BJ (cell line): ENCODE measurements around the gene ZBTB26. TPM values are rescaled to one million over a fixed set of nuclear protein-coding genes. Genes with fewer than 3 reads are reported as not detected.

ENCODE experiments used
- CTCF ChIA-PET: fragments of 350-600 bp; formaldehyde crosslinking; extraction: SDS; loops from one replicate; lab custom pipeline; 2021; ENCODE audit warnings: antibody characterized with exemption, inconsistent platforms; lab: Yijun Ruan, JAX
- POLR2A ChIA-PET: fragments of 300-600 bp; sonication (Branson Sonifier 250); formaldehyde crosslinking; extraction: SDS; loops from one replicate; lab custom pipeline; 2021; ENCODE audit warnings: antibody characterized with exemption; lab: Charles Lee
- DNase-seq: peaks from one replicate; pipeline ENCODE4 v3.0.0-alpha.2; 2011; ENCODE audit warnings: low read depth
- H3K27me3 ChIP-seq: 2 replicates; pipeline ENCODE4 v1.6.0; 2011; ENCODE audit warnings: low read length; ENCODE audit not compliant: control insufficient read depth, insufficient read depth
- H3K36me3 ChIP-seq: 2 replicates; pipeline ENCODE4 v1.5.1; 2011; ENCODE audit warnings: low read length; ENCODE audit not compliant: control insufficient read depth, insufficient read depth
- H3K4me3 ChIP-seq: 2 replicates; pipeline ENCODE4 v1.5.1; 2011; ENCODE audit warnings: low read depth, mild to moderate bottlenecking, control low read depth, low read length
- polyA minus RNA-seq: library from RNA; depleted of rRNA, polyadenylated mRNA; stranded (reverse); fragments of >200 nt; gene quantifications from 2 replicates; pipeline ENCODE4 v1.2.3, GENCODE V29; 2011; rRNA and poly(A)+ RNA removed
- polyA plus RNA-seq: library from polyadenylated mRNA; depleted of rRNA; stranded (reverse); fragments of >200 nt; gene quantifications from 2 replicates; pipeline ENCODE4 v1.2.3, GENCODE V29; 2011; rRNA removed
- TF ChIP-seq, protein P1 (sequence below): IDR thresholded peaks from 2 replicates; pipeline ENCODE4 v1.5.1; 2011; ENCODE audit warnings: low read depth, mild to moderate bottlenecking, control low read depth, inconsistent platforms, low read length, moderate library complexity; ENCODE audit not compliant: insufficient read depth

The ZBTB26 gene, protein sequence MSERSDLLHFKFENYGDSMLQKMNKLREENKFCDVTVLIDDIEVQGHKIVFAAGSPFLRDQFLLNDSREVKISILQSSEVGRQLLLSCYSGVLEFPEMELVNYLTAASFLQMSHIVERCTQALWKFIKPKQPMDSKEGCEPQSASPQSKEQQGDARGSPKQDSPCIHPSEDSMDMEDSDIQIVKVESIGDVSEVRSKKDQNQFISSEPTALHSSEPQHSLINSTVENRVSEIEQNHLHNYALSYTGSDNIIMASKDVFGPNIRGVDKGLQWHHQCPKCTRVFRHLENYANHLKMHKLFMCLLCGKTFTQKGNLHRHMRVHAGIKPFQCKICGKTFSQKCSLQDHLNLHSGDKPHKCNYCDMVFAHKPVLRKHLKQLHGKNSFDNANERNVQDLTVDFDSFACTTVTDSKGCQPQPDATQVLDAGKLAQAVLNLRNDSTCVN
- polyA plus RNA-seq (4.4 and 8.0 TPM in 2 replicates), polyA minus RNA-seq (4.0 and 4.7 TPM in 2 replicates)

DNA sequence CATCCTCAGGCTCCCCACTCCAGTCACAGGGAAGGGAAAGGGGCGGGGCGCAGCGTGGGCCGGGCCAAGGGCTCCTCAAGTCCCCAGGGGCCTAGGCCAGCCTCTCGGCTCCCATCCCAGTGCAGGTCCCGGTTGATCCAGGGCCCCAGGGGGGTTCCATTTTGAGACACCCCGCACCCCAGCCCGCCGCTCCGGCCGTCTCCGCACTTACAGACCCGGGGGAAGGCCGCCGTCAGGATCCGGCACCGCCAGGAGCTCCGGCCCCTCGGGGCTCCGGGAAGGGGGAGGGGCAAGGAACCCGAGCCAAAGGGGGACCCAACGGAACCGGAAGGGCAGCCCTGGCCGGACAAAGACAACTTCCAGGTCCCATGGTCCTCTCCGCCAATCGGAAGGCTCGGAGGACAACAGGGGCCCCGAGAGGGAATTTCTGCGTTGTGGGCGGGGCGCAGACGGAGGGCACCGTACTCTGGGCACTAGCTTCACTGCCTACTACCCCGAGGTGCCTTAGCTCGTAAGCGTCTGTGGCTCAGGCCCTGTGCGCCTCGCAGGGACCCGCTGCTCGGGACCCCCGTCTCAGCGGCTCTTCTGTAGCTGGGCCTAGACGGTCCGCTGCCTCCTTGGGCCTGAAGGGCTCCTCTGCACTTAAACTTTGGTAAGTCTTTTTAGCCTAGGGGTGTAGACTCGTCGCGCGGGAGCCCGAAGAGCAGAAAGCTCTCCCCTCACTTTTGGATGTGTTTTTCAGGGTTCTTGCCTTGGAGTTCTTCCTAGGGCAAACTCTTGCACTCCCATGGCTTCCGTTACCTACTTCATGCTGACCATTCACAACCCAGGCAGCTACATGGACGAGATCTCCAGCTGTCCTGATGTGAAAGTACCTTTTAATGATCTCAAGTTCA lies at the start of gene ZBTB26:
Gene ZBTB26 (minus strand): TSS at position 287 of the 896 bp plus-strand sequence. CDS start 11,578 bp downstream, outside the sequence.
- H3K36me3 ChIP-seq, result peaks cover 2% of the 10 kb centered on the region
- peak; percentile 51 for DNase-seq
- ChIA-PET CTCF (no interaction called here), POLR2A (interaction anchor here (0.6 to 0.9 kb wide), 3 partner anchors 19 to 88 kb away, joined by 5 to 10 read pairs (median 6); no protein-coding TSS in a partner anchor)
- no peaks in the 10 kb centered on the region for H3K27me3 ChIP-seq
- TF ChIP-seq, protein P1, sequence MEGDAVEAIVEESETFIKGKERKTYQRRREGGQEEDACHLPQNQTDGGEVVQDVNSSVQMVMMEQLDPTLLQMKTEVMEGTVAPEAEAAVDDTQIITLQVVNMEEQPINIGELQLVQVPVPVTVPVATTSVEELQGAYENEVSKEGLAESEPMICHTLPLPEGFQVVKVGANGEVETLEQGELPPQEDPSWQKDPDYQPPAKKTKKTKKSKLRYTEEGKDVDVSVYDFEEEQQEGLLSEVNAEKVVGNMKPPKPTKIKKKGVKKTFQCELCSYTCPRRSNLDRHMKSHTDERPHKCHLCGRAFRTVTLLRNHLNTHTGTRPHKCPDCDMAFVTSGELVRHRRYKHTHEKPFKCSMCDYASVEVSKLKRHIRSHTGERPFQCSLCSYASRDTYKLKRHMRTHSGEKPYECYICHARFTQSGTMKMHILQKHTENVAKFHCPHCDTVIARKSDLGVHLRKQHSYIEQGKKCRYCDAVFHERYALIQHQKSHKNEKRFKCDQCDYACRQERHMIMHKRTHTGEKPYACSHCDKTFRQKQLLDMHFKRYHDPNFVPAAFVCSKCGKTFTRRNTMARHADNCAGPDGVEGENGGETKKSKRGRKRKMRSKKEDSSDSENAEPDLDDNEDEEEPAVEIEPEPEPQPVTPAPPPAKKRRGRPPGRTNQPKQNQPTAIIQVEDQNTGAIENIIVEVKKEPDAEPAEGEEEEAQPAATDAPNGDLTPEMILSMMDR, result no peak
- H3K4me3 ChIP-seq, result peak within 1 kb of the TSS; percentile 76

DNA sequence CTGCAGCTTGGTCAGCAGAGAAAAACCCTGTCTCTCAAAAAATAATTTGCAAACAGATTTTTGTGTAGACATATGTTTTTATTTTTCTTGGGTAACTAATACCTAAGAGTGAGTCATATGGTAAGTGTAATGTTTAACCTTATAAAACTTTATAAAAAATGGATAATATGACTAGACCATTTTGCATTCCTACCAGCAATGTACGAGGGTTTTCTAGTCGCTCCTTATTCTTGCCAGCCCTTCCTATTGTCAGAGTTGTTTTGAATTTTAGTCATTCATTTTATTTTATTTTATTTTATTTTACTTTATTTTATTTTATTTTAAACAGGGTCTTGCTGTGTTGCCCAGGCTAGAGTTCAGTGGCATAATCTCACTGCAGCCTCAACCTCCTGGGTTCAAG lies 47.3 kb upstream of the ZBTB26 start:
- POLR2A ChIA-PET, result no interaction called here
- TF ChIP-seq, protein P1, result no peak
- Histone ChIP-seq H3K4me3 (no peak overlapping the region), H3K36me3 (no peaks in the 10 kb centered on the region; the same call in 1 of the 2 replicates), H3K27me3 (no peaks in the 10 kb centered on the region)
- CTCF ChIA-PET, result interaction anchor here (1.5 kb wide), 1 partner anchor 31 kb away, joined by 4 read pairs; no protein-coding TSS in a partner anchor
- no peak for DNase-seq

DNA sequence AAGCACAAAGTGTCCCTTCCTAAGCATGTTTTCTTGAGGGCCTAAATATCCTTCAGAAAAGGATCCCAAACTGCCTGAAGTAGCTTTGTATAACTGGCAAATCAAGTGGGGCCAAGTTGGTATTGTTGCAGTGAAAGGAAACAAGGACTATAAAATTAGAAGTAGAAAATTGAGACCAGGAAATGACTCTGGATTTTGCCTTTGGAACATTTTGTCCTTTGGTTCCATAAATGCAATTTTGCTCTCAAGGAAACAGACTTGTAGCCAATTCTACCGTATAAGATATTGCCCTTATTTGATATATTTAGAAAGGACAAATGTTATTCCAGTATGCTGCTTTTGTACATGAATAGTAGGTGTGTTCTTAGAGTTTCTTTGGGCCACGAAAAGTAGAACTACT lies 43.9 kb upstream of the ZBTB26 start:
- POLR2A ChIA-PET, result no interaction called here
- CTCF ChIA-PET, result no interaction called here
- no peaks in the 10 kb centered on the region for H3K27me3 ChIP-seq
- TF ChIP-seq, protein P1, result no peak
- H3K4me3 ChIP-seq, result no peak overlapping the region
- DNase-seq, result no peak
- H3K36me3 ChIP-seq, result no peaks in the 10 kb centered on the region; the same call in 1 of the 2 replicates

DNA sequence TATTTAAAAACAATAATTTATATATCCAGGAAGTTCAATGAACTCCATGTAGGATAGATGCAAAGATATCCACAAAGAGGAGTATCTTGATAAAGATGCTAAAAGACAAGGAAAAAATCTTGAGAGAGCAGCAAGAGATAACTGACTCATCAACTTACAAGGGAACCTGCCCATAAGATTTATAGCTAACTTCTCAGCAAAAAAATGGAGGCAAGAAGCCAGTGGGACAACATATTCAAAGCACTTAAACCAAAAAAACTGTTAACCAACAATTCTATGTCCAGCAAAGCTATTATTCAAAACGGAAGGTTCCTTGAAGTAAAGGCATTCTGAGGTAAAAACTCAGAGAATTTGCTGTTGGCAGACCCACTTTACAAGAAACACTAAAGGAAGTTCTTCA lies 29.8 kb upstream of the ZBTB26 start:
- Histone ChIP-seq H3K27me3 (no peaks in the 10 kb centered on the region), H3K36me3 (peaks cover 3% of the 10 kb centered on the region), H3K4me3 (no peak overlapping the region)
- ChIA-PET POLR2A (no interaction called here), CTCF (no interaction called here)
- TF ChIP-seq, protein P1, result no peak
- DNase-seq, result no peak
